ENCODE results near the gene SLC4A8. TPM values are rescaled to one million over a fixed set of nuclear protein-coding genes. Genes with fewer than 3 reads are reported as not detected.
A peak's percentile ranks its signal among the peaks of the same experiment; 100 is the strongest.

Gene SLC4A8
- polyA plus RNA-seq, 2 of the 4 experiments (the other 2 are of a cell fraction): 1.1 to 2.3 TPM

DNA sequence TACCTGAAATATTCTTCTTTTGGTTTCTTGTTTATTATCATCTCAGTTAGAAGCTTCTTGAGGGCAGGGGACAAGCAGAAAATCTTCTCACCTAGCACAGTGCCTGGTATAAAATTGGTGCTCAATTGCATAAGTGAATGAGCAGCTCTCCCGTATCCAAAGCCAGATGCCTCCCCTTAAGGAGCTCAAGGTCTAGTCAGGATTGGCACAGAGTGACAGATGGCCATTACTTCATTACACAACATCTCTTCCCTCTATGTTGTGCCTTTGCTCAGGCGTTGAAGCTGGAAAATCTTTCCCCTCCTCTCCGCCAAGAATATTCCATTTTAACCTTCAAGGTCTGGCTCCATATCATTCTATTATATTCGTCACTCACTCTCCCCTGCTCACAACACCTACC lies 3.6 kb downstream of the SLC4A8 start:
- Histone ChIP-seq H3K4me2 (no peak overlapping the region), H3K27ac (no peak overlapping the region), H3K4me1 (peaks cover 11% of the 10 kb centered on the region), H3K4me3 (no peak overlapping the region), H3K9me3 (no peaks in the 10 kb centered on the region)
- CTCF ChIA-PET: interaction anchor here (0.6 to 4.8 kb wide), 10 partner anchors 11 to 496 kb away, joined by 3 to 28 read pairs (median 5); a partner anchor contains a TSS
- POLR2A ChIA-PET: no interaction called here
- TF ChIP-seq HOXA7 (CRISPR knock-in tag; IDR thresholded peaks at IDR 0.05): no peak
- no peak for TF ChIP-seq KDM1A (IDR thresholded peaks at IDR 0.05; ENCODE audit: low read depth)
- TF ChIP-seq SMC3 (IDR thresholded peaks at IDR 0.05): no peak
- DNase-seq (ENCODE audit: low read depth in 1 of 2, low spot score in 1 of 2) (no peak), ATAC-seq (no peak), FAIRE-seq (no peak)
- WGBS (ENCODE audit: missing lambda C conversion rate): 76% methylated on average over 4 of the region's 4 CpGs

DNA sequence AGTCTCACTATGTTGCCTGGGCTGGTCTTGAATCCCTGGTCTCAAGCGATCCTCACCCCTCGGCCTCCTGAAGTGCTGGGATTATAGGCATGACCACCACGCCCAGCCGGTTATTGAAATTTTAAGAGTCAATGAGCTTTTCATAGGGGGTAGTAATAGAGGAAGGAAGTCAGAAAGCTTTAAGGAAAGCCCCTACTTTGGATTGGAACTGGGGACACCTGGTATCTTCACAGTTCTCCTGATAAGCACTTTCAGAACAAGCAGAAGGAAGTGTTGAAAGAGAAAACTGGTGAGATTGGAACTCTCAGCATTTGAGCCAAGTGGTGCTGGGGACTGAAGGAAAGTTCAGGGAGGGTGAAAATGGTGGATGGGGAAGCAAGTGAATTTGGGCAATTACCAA lies 5.1 kb downstream of the SLC4A8 start:
- no peak for ATAC-seq
- WGBS (ENCODE audit: missing lambda C conversion rate): 92% methylated on average over 4 of the region's 4 CpGs
- DNase-seq (ENCODE audit: low read depth in 1 of 2, low spot score in 1 of 2): no peak
- Histone ChIP-seq H3K4me3 (no peak overlapping the region), H3K4me2 (no peak overlapping the region), H3K9me3 (no peaks in the 10 kb centered on the region), H3K27ac (no peak overlapping the region), H3K4me1 (0 out of 3 replicates have a peak, but pooled peaks cover 7% of the 10 kb centered on the region)
- no peak for TF ChIP-seq RFX5 (IDR thresholded peaks at IDR 0.05)
- TF ChIP-seq POLR2AphosphoS2 (conservative IDR thresholded peaks at IDR 0.05; ENCODE audit: low read length): no peak
- no peak for TF ChIP-seq RARB (CRISPR knock-in tag; IDR thresholded peaks at IDR 0.05)
- POLR2A ChIA-PET: no interaction called here
- CTCF ChIA-PET: interaction anchor here (0.5 to 4.8 kb wide), 10 partner anchors 9 to 1422 kb away, joined by 3 to 28 read pairs (median 5); no protein-coding TSS in a partner anchor
- FAIRE-seq: no peak

DNA sequence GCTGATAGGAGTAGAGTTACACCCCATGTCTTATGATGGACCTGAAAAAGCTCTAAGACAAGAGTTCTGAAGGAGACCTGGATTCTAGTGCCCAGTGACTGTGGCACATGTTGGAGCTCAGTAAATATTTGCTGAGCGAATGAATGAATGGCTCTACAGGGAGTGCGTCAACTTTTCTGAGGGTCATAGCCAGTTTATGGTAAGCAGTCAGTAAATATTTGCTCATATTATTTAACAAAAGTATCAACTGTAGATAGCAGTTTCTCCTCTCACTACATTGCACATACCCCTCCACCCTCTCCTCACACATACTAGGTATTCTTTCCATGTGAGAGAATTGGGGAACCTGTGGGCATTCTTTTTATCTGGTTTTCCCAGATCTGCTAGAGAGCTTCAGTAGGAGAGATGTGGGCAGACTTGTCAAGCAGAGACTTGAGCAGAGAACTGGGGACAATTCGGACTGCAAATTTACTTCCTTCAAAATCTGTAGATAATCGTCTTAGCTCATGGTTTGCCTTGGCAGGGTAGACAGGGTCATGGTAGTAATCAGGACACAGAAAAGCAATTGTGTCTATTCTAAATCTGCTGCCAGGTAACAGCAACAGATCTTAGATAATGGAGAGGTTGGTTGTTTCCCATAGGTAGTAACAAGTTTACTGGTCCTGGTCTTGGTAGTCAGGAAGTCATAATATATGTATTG lies 5.7 kb downstream of the SLC4A8 start:
- 19% methylated on average over 4 of the region's 4 CpGs for WGBS (ENCODE audit: missing lambda C conversion rate)

More for the DNA sequence above, 5.7 kb downstream of the SLC4A8 start:
- FAIRE-seq (no peak), ATAC-seq (peak in 1 of 2 experiments; percentile 41; a peak in 3 of 6 replicates), DNase-seq (ENCODE audit: low read depth in 1 of 2, low spot score in 1 of 2) (peak in 1 of 2 experiments; percentile 36)
- POLR2A ChIA-PET: no interaction called here
- CTCF ChIA-PET: interaction anchor here (0.5 to 4.8 kb wide), 7 partner anchors 9 to 445 kb away, joined by 3 to 28 read pairs (median 7); no protein-coding TSS in a partner anchor
- Histone ChIP-seq H3K4me1 (0 out of 3 replicates have a peak, but pooled peaks cover 7% of the 10 kb centered on the region), H3K27ac (no peak overlapping the region), H3K4me2 (0 out of 3 replicates have a peak overlapping the region, but pooled peaks have one; percentile 15), H3K4me3 (no peak overlapping the region), H3K9me3 (no peaks in the 10 kb centered on the region)
- TF ChIP-seq CHD2 (IDR thresholded peaks at IDR 0.05; ENCODE audit: low read length, partially characterized antibody): no peak
- TF ChIP-seq, protein P1, sequence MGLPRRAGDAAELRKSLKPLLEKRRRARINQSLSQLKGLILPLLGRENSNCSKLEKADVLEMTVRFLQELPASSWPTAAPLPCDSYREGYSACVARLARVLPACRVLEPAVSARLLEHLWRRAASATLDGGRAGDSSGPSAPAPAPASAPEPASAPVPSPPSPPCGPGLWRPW (IDR thresholded peaks at IDR 0.05): no peak
- TF ChIP-seq HOXB13 (CRISPR knock-in tag; IDR thresholded peaks at IDR 0.05; ENCODE audit: low read depth): no peak
- TF ChIP-seq, protein P2, sequence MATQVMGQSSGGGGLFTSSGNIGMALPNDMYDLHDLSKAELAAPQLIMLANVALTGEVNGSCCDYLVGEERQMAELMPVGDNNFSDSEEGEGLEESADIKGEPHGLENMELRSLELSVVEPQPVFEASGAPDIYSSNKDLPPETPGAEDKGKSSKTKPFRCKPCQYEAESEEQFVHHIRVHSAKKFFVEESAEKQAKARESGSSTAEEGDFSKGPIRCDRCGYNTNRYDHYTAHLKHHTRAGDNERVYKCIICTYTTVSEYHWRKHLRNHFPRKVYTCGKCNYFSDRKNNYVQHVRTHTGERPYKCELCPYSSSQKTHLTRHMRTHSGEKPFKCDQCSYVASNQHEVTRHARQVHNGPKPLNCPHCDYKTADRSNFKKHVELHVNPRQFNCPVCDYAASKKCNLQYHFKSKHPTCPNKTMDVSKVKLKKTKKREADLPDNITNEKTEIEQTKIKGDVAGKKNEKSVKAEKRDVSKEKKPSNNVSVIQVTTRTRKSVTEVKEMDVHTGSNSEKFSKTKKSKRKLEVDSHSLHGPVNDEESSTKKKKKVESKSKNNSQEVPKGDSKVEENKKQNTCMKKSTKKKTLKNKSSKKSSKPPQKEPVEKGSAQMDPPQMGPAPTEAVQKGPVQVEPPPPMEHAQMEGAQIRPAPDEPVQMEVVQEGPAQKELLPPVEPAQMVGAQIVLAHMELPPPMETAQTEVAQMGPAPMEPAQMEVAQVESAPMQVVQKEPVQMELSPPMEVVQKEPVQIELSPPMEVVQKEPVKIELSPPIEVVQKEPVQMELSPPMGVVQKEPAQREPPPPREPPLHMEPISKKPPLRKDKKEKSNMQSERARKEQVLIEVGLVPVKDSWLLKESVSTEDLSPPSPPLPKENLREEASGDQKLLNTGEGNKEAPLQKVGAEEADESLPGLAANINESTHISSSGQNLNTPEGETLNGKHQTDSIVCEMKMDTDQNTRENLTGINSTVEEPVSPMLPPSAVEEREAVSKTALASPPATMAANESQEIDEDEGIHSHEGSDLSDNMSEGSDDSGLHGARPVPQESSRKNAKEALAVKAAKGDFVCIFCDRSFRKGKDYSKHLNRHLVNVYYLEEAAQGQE (IDR thresholded peaks at IDR 0.05): no peak
- no peak for TF ChIP-seq ZC3H11A (IDR thresholded peaks at IDR 0.05)
- TF ChIP-seq KDM1A (IDR thresholded peaks at IDR 0.05; ENCODE audit: low read depth): no peak
- TF ChIP-seq CBX2 (IDR thresholded peaks at IDR 0.05; ENCODE audit: borderline replicate concordance, low read depth): no peak
- TF ChIP-seq ESRRA (IDR thresholded peaks at IDR 0.05; ENCODE audit: borderline replicate concordance, low read length): no peak
- TF ChIP-seq RCOR1 (IDR thresholded peaks at IDR 0.05; ENCODE audit: low read depth, low read length): no peak
- no peak for TF ChIP-seq PHF8 (IDR thresholded peaks at IDR 0.05; ENCODE audit: borderline replicate concordance, low read depth)
- TF ChIP-seq HDAC2 (IDR thresholded peaks at IDR 0.05): no peak
- no peak for TF ChIP-seq MAZ (IDR thresholded peaks at IDR 0.05; ENCODE audit: borderline replicate concordance, low read depth, low read length)
- TF ChIP-seq CEBPB (IDR thresholded peaks at IDR 0.05): no peak
- TF ChIP-seq FOXS1 (CRISPR knock-in tag; IDR thresholded peaks at IDR 0.05): no peak
- TF ChIP-seq ZNF302 (CRISPR knock-in tag; IDR thresholded peaks at IDR 0.05): no peak
- no peak for TF ChIP-seq CBX8 (IDR thresholded peaks at IDR 0.05)
- no peak for TF ChIP-seq RFX5 (IDR thresholded peaks at IDR 0.05)
- TF ChIP-seq POLR2AphosphoS2 (conservative IDR thresholded peaks at IDR 0.05; ENCODE audit: low read length): no peak
- TF ChIP-seq, protein P3, sequence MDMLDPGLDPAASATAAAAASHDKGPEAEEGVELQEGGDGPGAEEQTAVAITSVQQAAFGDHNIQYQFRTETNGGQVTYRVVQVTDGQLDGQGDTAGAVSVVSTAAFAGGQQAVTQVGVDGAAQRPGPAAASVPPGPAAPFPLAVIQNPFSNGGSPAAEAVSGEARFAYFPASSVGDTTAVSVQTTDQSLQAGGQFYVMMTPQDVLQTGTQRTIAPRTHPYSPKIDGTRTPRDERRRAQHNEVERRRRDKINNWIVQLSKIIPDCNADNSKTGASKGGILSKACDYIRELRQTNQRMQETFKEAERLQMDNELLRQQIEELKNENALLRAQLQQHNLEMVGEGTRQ (IDR thresholded peaks at IDR 0.05): no peak
